Retinal pigment epithelial cell (primary cell): ENCODE data around the gene LYRM7.

Source experiments
- DNase-seq: peaks from one replicate; pipeline ENCODE4 v3.0.0-alpha.2; 2010; ENCODE audit warnings: low read depth
- H3K4me3 ChIP-seq: 2 replicates; pipeline ENCODE4 v1.5.1; 2011; ENCODE audit warnings: mild to moderate bottlenecking, low read length, control low read depth, moderate library complexity
- CTCF ChIP-seq: conservative IDR thresholded peaks from 2 replicates; pipeline ENCODE4 v1.5.1; 2011; ENCODE audit warnings: low read depth, low read length, control low read depth, inconsistent platforms

The LYRM7 gene

GRCh38 chr5:131148835-131149234 is 21.9 kb upstream of the LYRM7 start:
- no peak for DNase-seq
- H3K4me3 ChIP-seq: no peak overlapping the region
- no peak for TF ChIP-seq CTCF

- no peak for DNase-seq
- H3K4me3 ChIP-seq: no peak overlapping the region
- TF ChIP-seq CTCF: no peak
Observed at GRCh38 chr5:131150408-131150807, 20.3 kb upstream of the LYRM7 start.

- no peak for DNase-seq
- no peak overlapping the region for H3K4me3 ChIP-seq
- TF ChIP-seq CTCF: no peak
Observed at GRCh38 chr5:131151216-131151615, 19.5 kb upstream of the LYRM7 start.

- DNase-seq: no peak
- TF ChIP-seq CTCF: no peak
- no peak overlapping the region for H3K4me3 ChIP-seq
Observed at GRCh38 chr5:131156385-131156784, 14.4 kb upstream of the LYRM7 start.

GRCh38 chr5:131156957-131157356 is 13.8 kb upstream of the LYRM7 start:
- no peak for TF ChIP-seq CTCF
- no peak overlapping the region for H3K4me3 ChIP-seq
- DNase-seq: no peak

GRCh38 chr5:131160134-131160533 is 10.6 kb upstream of the LYRM7 start:
- no peak overlapping the region for H3K4me3 ChIP-seq
- TF ChIP-seq CTCF: no peak
- DNase-seq: no peak

- no peak for DNase-seq
- TF ChIP-seq CTCF: no peak
- peak overlapping the region; percentile 93 for H3K4me3 ChIP-seq
Observed at GRCh38 chr5:131163276-131164119, 7.2 kb upstream of the LYRM7 start.
